ENCODE data around the gene CCDC43. TPM values are rescaled to one million over a fixed set of nuclear protein-coding genes. Genes with fewer than 3 reads are reported as not detected.

Gene CCDC43
- total and polyA plus RNA-seq, 2 of the 13 experiments (the other 11 are each of a cell fraction or from before 2014, with no cell fraction given): 17.5 to 94.8 TPM

DNA sequence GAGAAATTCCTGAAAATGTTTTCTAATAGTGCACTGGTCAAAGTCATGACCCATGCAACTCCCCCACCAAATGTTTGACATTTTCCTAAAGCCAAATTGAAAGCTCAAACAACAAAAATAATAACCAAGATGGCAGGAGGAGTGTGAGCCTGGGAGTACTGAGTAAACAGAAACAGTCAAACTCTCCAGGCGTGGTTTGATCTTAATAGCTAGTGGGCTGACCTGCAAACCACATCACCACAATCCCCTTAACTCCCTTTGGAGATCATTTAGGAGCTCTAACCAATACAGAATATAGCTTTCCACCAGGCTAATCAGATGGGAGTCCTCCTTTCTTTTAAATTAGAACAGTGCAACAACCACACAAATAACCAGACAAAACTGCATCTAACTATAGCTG, 52.5 kb downstream of the CCDC43 start:
- Histone ChIP-seq H2AFZ (ENCODE audit: low read length) (no peak overlapping the region), H3K4me1 (ENCODE audit: insufficient read depth, low read length) (no peaks in the 10 kb centered on the region), H3K27ac (ENCODE audit: extremely low read length, insufficient read depth, low read length) (no peak overlapping the region), H3K27me3 (ENCODE audit: control insufficient read depth in 1 of 2, insufficient read depth in 2 of 2, low read length in 2 of 2) (no peaks in the 10 kb centered on the region), H3K4me2 (ENCODE audit: low read depth, low read length) (no peak overlapping the region), H3K79me2 (ENCODE audit: insufficient read depth, low read length) (no peaks in the 10 kb centered on the region), H4K20me1 (ENCODE audit: insufficient read depth, low read length) (no peaks in the 10 kb centered on the region), H3K4me3 (replicated peaks in 1 of 3; ENCODE audit: insufficient read depth in 1 of 3, low read depth in 2 of 3, low read length in 3 of 3) (no peak overlapping the region), H3K36me3 (replicated peaks in 1 of 2; ENCODE audit: control insufficient read depth in 1 of 2, insufficient read depth in 2 of 2, low read length in 2 of 2) (no peaks in the 10 kb centered on the region), H3K9ac (ENCODE audit: insufficient read depth, low read depth, low read length) (no peak overlapping the region), H3K9me3 (ENCODE audit: low read length) (no peaks in the 10 kb centered on the region)
- FAIRE-seq (no peak), DNase-seq (ENCODE audit: low spot score) (no peak), ATAC-seq (no peak)
- ChIA-PET POLR2A (no interaction called here), CTCF (ENCODE audit: low intra/inter-chr PET ratio, low total read pairs) (interaction anchor here (1.1 to 2.5 kb wide), 3 partner anchors 55 to 236 kb away, joined by 3 to 19 read pairs (median 3); no protein-coding TSS in a partner anchor)
- TF ChIP-seq NONO (IDR thresholded peaks at IDR 0.05) (no peak), NONO (CRISPR knock-in tag; conservative IDR thresholded peaks at IDR 0.05) (no peak), ZBTB38 (CRISPR knock-in tag; IDR thresholded peaks at IDR 0.05) (no peak), SMC3 (IDR thresholded peaks at IDR 0.05; ENCODE audit: low read length) (no peak), KLF16 (CRISPR knock-in tag; IDR thresholded peaks at IDR 0.05) (no peak), TRIM24 (CRISPR knock-in tag; IDR thresholded peaks at IDR 0.05) (no peak), ZNF484 (CRISPR knock-in tag; IDR thresholded peaks at IDR 0.05; ENCODE audit: borderline replicate concordance, low read depth) (no peak), ZFP37 (CRISPR knock-in tag; IDR thresholded peaks at IDR 0.05; ENCODE audit: borderline replicate concordance) (no peak), JARID2 (CRISPR knock-in tag; IDR thresholded peaks at IDR 0.05; ENCODE audit: insufficient replicate concordance) (no peak), ZSCAN30 (CRISPR knock-in tag; IDR thresholded peaks at IDR 0.05) (no peak), ZKSCAN8 (CRISPR knock-in tag; IDR thresholded peaks at IDR 0.05; ENCODE audit: borderline replicate concordance) (no peak), PLRG1 (conservative IDR thresholded peaks at IDR 0.05) (no peak), ZFAT (CRISPR knock-in tag; conservative IDR thresholded peaks at IDR 0.05) (no peak), TP53 (CRISPR knock-in tag; conservative IDR thresholded peaks at IDR 0.05) (no peak), TBX3 (IDR thresholded peaks at IDR 0.05; ENCODE audit: borderline replicate concordance) (no peak), ZNF160 (CRISPR knock-in tag; IDR thresholded peaks at IDR 0.05) (no peak), TAF1 (CRISPR knock-in tag; IDR thresholded peaks at IDR 0.05) (no peak)
- TF ChIP-seq, protein P1, sequence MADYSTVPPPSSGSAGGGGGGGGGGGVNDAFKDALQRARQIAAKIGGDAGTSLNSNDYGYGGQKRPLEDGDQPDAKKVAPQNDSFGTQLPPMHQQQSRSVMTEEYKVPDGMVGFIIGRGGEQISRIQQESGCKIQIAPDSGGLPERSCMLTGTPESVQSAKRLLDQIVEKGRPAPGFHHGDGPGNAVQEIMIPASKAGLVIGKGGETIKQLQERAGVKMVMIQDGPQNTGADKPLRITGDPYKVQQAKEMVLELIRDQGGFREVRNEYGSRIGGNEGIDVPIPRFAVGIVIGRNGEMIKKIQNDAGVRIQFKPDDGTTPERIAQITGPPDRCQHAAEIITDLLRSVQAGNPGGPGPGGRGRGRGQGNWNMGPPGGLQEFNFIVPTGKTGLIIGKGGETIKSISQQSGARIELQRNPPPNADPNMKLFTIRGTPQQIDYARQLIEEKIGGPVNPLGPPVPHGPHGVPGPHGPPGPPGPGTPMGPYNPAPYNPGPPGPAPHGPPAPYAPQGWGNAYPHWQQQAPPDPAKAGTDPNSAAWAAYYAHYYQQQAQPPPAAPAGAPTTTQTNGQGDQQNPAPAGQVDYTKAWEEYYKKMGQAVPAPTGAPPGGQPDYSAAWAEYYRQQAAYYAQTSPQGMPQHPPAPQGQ (CRISPR knock-in tag; IDR thresholded peaks at IDR 0.05; ENCODE audit: borderline replicate concordance): no peak
- TF ChIP-seq, protein P2, sequence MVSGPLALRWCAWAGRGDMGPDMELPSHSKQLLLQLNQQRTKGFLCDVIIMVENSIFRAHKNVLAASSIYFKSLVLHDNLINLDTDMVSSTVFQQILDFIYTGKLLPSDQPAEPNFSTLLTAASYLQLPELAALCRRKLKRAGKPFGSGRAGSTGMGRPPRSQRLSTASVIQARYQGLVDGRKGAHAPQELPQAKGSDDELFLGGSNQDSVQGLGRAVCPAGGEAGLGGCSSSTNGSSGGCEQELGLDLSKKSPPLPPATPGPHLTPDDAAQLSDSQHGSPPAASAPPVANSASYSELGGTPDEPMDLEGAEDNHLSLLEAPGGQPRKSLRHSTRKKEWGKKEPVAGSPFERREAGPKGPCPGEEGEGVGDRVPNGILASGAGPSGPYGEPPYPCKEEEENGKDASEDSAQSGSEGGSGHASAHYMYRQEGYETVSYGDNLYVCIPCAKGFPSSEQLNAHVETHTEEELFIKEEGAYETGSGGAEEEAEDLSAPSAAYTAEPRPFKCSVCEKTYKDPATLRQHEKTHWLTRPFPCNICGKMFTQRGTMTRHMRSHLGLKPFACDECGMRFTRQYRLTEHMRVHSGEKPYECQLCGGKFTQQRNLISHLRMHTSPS (CRISPR knock-in tag; IDR thresholded peaks at IDR 0.05; ENCODE audit: low read depth): no peak
- intact Hi-C loops (cut with micrococcal nuclease; ENCODE audit: unreplicated experiment): no loop called here
- in situ Hi-C loops (cut with HindIII; ENCODE audit: extremely low pct_ligation_motif_present, low pct_unique_long_range_greater_than_20kb): no loop called here
- 6% methylated on average over 1 of the region's 1 CpG for WGBS (ENCODE audit: low lambda C conversion rate)
- BruUV-seq (replicated peaks): no TSS peak
